Kidney epithelial cell (primary cell): ENCODE measurements around the gene UMAD1. TPM values are rescaled to one million over a fixed set of nuclear protein-coding genes. Genes with fewer than 3 reads are reported as not detected.
"Not testable (repeated sequence)": the region's sequence is repeated elsewhere in the genome, so short reads cannot be mapped to it uniquely, and the experiment has no call there.

Experiments used
- DNase-seq: peaks from one replicate; pipeline ENCODE4 v3.0.0-alpha.2; 2010; ENCODE audit warnings: low read depth
- H3K27me3 ChIP-seq: 2 replicates; pipeline ENCODE4 v1.6.0; 2011; ENCODE audit warnings: low read length; ENCODE audit not compliant: control insufficient read depth, insufficient read depth
- H3K36me3 ChIP-seq: 2 replicates; pipeline ENCODE4 v1.5.1; 2011; ENCODE audit warnings: low read length; ENCODE audit not compliant: control insufficient read depth, insufficient read depth
- H3K4me3 ChIP-seq: 2 replicates; pipeline ENCODE4 v1.5.1; 2011; ENCODE audit warnings: low read depth, mild to moderate bottlenecking, control low read depth, low read length
- total RNA-seq: library from RNA; depleted of rRNA; stranded (reverse); fragments of >200 nt; gene quantifications from 2 replicates; pipeline ENCODE4 v1.2.3, GENCODE V29; 2015
- TF ChIP-seq, protein P1 (sequence below): IDR thresholded peaks from 2 replicates; pipeline ENCODE4 v1.5.1; 2011; ENCODE audit warnings: mild to moderate bottlenecking, moderate library complexity, low read length, control low read depth, inconsistent platforms; ENCODE audit not compliant: insufficient read depth, poor library complexity, severe bottlenecking

UMAD1 gene
- total RNA-seq, 1 donor from 2014 or later = 10.7 TPM

- DNase-seq = no peak
- TF ChIP-seq, protein P1, sequence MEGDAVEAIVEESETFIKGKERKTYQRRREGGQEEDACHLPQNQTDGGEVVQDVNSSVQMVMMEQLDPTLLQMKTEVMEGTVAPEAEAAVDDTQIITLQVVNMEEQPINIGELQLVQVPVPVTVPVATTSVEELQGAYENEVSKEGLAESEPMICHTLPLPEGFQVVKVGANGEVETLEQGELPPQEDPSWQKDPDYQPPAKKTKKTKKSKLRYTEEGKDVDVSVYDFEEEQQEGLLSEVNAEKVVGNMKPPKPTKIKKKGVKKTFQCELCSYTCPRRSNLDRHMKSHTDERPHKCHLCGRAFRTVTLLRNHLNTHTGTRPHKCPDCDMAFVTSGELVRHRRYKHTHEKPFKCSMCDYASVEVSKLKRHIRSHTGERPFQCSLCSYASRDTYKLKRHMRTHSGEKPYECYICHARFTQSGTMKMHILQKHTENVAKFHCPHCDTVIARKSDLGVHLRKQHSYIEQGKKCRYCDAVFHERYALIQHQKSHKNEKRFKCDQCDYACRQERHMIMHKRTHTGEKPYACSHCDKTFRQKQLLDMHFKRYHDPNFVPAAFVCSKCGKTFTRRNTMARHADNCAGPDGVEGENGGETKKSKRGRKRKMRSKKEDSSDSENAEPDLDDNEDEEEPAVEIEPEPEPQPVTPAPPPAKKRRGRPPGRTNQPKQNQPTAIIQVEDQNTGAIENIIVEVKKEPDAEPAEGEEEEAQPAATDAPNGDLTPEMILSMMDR = no peak
- Histone ChIP-seq H3K36me3 (no peaks in the 10 kb centered on the region), H3K27me3 (no peaks in the 10 kb centered on the region), H3K4me3 (no peak overlapping the region)
These were observed 14.6 kb downstream of the UMAD1 start for GRCh38 chr7:7654964-7655715.

- not testable (repeated sequence) for H3K4me3 ChIP-seq, DNase-seq, H3K27me3 ChIP-seq, H3K36me3 ChIP-seq
These were observed 15.9 kb downstream of the UMAD1 start for GRCh38 chr7:7656459-7656858.

DNA sequence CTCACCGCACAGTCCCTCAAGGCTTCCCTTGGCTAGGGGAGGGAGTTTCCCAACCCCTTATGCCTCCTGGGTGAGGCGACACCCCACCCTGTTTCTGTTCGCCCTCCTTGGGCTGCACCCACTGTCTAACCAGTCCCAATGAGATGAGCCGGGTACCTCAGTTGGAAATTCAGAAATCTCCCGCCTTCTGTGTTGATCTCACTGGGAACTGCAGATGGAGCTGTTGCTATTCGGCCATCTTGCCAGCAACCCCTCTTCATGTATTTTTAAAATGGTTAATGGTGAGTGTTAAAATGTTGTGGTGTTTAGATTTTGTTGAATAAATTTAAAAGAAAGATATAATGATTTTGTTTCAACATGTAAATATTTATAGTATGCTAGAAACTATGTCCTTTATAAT lies 22.0 kb downstream of the UMAD1 start:
- TF ChIP-seq, protein P1 = peak; percentile 42
- no peaks in the 10 kb centered on the region for H3K36me3 ChIP-seq
- H3K27me3 ChIP-seq = no peaks in the 10 kb centered on the region
- no peak for DNase-seq
- H3K4me3 ChIP-seq = no peak overlapping the region

DNA sequence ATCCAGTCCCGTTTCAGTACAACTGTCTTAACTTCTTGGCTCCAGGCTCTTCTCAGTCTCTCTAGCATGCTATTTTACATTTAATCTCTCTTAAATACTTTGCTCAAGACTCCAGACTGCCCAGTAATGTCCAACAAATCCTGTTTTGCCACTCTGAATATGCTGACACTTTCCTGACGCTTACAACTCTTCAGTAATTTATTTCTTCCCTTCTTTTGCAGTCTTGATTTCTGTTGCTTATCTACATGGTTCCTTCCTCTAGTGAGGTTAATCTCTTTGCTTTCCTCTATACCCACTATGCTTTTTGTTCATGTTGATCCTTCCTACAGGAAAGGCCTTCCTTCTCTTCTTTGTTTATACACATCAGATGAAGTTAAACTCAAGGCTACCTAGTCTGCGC lies 23.7 kb downstream of the UMAD1 start:
- Histone ChIP-seq H3K4me3 (no peak overlapping the region), H3K36me3 (no peaks in the 10 kb centered on the region), H3K27me3 (no peaks in the 10 kb centered on the region)
- TF ChIP-seq, protein P1 = no peak
- no peak for DNase-seq

- no peak for DNase-seq
- H3K4me3 ChIP-seq = no peak overlapping the region
- TF ChIP-seq, protein P1 = no peak
- no peaks in the 10 kb centered on the region for H3K36me3 ChIP-seq
- H3K27me3 ChIP-seq = no peaks in the 10 kb centered on the region
These were observed 24.5 kb downstream of the UMAD1 start for GRCh38 chr7:7665031-7665430.

- Histone ChIP-seq H3K36me3 (no peaks in the 10 kb centered on the region), H3K4me3 (no peak overlapping the region), H3K27me3 (no peaks in the 10 kb centered on the region)
- TF ChIP-seq, protein P1 = no peak
- no peak for DNase-seq
These were observed 26.6 kb downstream of the UMAD1 start for GRCh38 chr7:7667187-7667586.
